ENCODE results near the gene BRSK1. TPM values are rescaled to one million over a fixed set of nuclear protein-coding genes. Genes with fewer than 3 reads are reported as not detected.

The BRSK1 gene
- total and polyA plus RNA-seq, 2 of the 8 experiments (the other 6 are each of a cell fraction or from before 2014, with no cell fraction given), result 27.6 to 32.7 TPM

DNA sequence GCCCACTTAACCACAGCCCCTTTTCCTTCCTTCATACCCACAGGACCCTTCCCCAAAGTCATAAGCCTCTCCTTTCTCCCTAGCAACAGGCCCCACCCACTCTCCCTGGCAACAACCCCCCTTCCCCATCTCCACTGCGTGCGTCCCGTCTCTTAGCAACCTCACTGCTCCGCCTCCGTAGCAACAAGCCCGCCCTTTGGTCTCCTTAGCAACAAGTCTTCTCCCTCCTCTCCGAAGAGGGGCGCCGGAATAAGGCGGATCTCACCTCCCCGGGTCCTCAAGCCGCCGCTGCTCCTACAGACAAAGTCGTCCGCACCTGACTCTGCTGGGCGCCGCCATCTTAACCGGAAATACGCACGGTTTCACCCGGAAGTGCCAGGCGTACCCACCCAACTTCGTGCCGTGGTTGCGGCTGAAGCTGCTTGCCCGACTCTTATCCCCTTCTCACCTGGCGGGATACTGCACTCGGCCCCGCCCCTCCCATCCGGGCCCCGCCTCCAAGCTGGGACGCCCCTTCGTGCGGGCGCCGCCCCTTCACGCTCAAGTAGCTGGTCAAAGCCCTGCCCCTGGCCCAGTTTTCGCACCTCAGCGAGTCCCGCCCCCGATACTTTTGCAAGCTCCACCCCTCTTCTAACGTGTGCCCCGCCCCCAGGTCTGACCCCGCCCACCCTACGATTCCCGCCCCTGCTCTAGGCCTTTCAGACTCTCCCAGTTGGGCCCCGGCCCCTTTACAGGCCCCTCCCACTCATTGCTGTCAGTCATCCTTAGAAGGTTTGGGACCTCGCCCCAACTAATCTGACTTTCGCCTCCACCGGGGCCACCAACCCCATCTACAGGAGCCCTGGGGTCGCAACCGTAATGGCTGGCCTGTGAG, 3.8 kb upstream of the BRSK1 start, which contains the start of gene HSPBP1 (continued):
- no peak for TF ChIP-seq CBX5 (IDR thresholded peaks at IDR 0.05; ENCODE audit: low read depth, low read length)
- TF ChIP-seq, protein P1, sequence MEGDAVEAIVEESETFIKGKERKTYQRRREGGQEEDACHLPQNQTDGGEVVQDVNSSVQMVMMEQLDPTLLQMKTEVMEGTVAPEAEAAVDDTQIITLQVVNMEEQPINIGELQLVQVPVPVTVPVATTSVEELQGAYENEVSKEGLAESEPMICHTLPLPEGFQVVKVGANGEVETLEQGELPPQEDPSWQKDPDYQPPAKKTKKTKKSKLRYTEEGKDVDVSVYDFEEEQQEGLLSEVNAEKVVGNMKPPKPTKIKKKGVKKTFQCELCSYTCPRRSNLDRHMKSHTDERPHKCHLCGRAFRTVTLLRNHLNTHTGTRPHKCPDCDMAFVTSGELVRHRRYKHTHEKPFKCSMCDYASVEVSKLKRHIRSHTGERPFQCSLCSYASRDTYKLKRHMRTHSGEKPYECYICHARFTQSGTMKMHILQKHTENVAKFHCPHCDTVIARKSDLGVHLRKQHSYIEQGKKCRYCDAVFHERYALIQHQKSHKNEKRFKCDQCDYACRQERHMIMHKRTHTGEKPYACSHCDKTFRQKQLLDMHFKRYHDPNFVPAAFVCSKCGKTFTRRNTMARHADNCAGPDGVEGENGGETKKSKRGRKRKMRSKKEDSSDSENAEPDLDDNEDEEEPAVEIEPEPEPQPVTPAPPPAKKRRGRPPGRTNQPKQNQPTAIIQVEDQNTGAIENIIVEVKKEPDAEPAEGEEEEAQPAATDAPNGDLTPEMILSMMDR (IDR thresholded peaks at IDR 0.05; ENCODE audit: control extremely low read depth in 1 of 3, insufficient read depth in 1 of 3, low read depth in 1 of 3, low read length in 3 of 3), result no peak
- TF ChIP-seq, protein P2, sequence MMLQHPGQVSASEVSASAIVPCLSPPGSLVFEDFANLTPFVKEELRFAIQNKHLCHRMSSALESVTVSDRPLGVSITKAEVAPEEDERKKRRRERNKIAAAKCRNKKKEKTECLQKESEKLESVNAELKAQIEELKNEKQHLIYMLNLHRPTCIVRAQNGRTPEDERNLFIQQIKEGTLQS (IDR thresholded peaks at IDR 0.05; ENCODE audit: insufficient read depth, low read depth, low read length), result no peak
